Measurements from ENCODE around the gene MCTP1.

MCTP1 gene

DNA sequence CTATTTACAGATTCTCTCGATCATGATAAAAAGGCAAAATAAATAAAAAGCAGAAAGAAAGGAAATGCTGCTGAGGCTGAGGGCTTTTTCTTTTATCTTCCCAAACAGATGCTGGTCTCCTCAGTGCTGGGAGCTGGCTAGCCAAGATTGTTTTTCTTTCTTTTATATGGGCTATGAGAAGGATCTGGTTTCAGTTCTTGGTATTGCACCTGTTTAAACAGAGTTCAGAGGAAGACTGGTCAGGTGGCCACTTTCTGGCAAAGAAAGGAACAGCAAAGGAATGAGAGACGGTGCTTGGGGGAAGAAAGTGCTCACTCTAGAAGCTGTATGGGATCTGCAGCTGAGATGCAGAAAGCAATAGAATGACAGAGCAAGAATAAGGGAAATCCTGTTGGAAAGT lies 577.5 kb downstream of the MCTP1 start:
- no peak for TF ChIP-seq ZBTB7A (IDR thresholded peaks at IDR 0.05; ENCODE audit: low read depth)
- TF ChIP-seq, protein P1, sequence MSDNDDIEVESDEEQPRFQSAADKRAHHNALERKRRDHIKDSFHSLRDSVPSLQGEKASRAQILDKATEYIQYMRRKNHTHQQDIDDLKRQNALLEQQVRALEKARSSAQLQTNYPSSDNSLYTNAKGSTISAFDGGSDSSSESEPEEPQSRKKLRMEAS (IDR thresholded peaks at IDR 0.05): no peak
- TF ChIP-seq, protein P2, sequence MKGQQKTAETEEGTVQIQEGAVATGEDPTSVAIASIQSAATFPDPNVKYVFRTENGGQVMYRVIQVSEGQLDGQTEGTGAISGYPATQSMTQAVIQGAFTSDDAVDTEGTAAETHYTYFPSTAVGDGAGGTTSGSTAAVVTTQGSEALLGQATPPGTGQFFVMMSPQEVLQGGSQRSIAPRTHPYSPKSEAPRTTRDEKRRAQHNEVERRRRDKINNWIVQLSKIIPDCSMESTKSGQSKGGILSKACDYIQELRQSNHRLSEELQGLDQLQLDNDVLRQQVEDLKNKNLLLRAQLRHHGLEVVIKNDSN (IDR thresholded peaks at IDR 0.05): no peak
- no peak for TF ChIP-seq TEAD4 (IDR thresholded peaks at IDR 0.05)
- no peak for TF ChIP-seq RAD21 (IDR thresholded peaks at IDR 0.05; ENCODE audit: low read depth)
- no peak for TF ChIP-seq EP300 (IDR thresholded peaks at IDR 0.05; ENCODE audit: borderline replicate concordance)
- no peak for TF ChIP-seq FOXM1 (IDR thresholded peaks at IDR 0.05; ENCODE audit: borderline replicate concordance, low read depth)
- TF ChIP-seq TCF12 (IDR thresholded peaks at IDR 0.05; ENCODE audit: low read depth): no peak
- no peak for TF ChIP-seq CREB1 (IDR thresholded peaks at IDR 0.05; ENCODE audit: low read depth)
- TF ChIP-seq TAF1 (IDR thresholded peaks at IDR 0.05; ENCODE audit: low read depth): no peak

DNA sequence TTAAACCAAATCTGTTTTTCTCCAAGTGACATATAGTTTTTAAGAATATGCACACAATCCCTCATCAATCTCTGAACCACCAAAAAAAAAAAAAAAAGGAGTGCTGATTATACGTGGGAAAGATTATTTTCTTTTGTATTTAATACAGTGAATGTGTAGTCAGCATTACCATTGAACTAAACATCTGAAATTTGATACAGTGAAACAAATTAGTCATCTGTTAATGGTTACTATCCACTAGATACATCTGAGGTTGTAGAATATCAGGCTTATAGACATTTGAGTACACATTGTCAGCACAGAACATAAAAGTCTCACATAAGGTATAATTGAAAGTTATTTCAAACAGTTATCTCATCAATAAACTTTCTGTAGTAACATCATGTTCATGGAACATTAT lies 579.5 kb downstream of the MCTP1 start:
- TF ChIP-seq CREB1 (IDR thresholded peaks at IDR 0.05; ENCODE audit: low read depth): no peak
- no peak for TF ChIP-seq TCF12 (IDR thresholded peaks at IDR 0.05; ENCODE audit: low read depth)
- TF ChIP-seq CEBPB (IDR thresholded peaks at IDR 0.05): no peak
- TF ChIP-seq FOXM1 (IDR thresholded peaks at IDR 0.05; ENCODE audit: borderline replicate concordance, low read depth): no peak
- TF ChIP-seq RAD21 (IDR thresholded peaks at IDR 0.05; ENCODE audit: low read depth): no peak
- TF ChIP-seq, protein P1 (IDR thresholded peaks at IDR 0.05): no peak
- no peak for TF ChIP-seq YY1 (IDR thresholded peaks at IDR 0.05; ENCODE audit: low read depth)
- TF ChIP-seq TEAD4 (IDR thresholded peaks at IDR 0.05): no peak
- no peak for TF ChIP-seq NFIC (IDR thresholded peaks at IDR 0.05)
- TF ChIP-seq, protein P3, sequence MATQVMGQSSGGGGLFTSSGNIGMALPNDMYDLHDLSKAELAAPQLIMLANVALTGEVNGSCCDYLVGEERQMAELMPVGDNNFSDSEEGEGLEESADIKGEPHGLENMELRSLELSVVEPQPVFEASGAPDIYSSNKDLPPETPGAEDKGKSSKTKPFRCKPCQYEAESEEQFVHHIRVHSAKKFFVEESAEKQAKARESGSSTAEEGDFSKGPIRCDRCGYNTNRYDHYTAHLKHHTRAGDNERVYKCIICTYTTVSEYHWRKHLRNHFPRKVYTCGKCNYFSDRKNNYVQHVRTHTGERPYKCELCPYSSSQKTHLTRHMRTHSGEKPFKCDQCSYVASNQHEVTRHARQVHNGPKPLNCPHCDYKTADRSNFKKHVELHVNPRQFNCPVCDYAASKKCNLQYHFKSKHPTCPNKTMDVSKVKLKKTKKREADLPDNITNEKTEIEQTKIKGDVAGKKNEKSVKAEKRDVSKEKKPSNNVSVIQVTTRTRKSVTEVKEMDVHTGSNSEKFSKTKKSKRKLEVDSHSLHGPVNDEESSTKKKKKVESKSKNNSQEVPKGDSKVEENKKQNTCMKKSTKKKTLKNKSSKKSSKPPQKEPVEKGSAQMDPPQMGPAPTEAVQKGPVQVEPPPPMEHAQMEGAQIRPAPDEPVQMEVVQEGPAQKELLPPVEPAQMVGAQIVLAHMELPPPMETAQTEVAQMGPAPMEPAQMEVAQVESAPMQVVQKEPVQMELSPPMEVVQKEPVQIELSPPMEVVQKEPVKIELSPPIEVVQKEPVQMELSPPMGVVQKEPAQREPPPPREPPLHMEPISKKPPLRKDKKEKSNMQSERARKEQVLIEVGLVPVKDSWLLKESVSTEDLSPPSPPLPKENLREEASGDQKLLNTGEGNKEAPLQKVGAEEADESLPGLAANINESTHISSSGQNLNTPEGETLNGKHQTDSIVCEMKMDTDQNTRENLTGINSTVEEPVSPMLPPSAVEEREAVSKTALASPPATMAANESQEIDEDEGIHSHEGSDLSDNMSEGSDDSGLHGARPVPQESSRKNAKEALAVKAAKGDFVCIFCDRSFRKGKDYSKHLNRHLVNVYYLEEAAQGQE (IDR thresholded peaks at IDR 0.05; ENCODE audit: low read depth): no peak
- TF ChIP-seq EGR1 (IDR thresholded peaks at IDR 0.05): no peak
- TF ChIP-seq EP300 (IDR thresholded peaks at IDR 0.05; ENCODE audit: borderline replicate concordance): no peak
- no peak for TF ChIP-seq TAF1 (IDR thresholded peaks at IDR 0.05; ENCODE audit: low read depth)
- TF ChIP-seq, protein P2 (IDR thresholded peaks at IDR 0.05): no peak
- no peak for TF ChIP-seq ZBTB7A (IDR thresholded peaks at IDR 0.05; ENCODE audit: low read depth)

DNA sequence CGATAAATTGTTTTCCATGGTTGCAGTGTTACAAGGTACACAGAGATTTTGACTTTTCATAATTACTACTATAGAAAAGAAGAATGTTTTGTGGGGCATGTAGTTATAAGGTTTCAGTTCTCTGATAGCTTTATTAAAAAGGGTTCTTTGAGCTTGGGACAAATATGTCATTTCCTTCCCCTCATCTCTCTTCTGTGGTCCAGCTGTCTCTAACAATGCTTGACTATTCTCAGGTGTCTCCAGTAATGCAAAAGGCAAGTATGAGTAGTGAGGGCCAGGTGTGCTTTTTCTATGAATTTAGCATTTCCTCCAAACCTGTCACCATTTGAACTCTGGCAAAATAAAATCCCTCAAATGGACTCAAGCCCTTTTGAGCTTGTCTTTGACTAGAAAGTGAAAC lies 582.2 kb downstream of the MCTP1 start:
- TF ChIP-seq TCF12 (IDR thresholded peaks at IDR 0.05; ENCODE audit: low read depth) (no peak), EP300 (IDR thresholded peaks at IDR 0.05; ENCODE audit: borderline replicate concordance) (no peak), TAF1 (IDR thresholded peaks at IDR 0.05; ENCODE audit: low read depth) (no peak), FOXM1 (IDR thresholded peaks at IDR 0.05; ENCODE audit: borderline replicate concordance, low read depth) (no peak), NFIC (IDR thresholded peaks at IDR 0.05) (no peak), ZBTB7A (IDR thresholded peaks at IDR 0.05; ENCODE audit: low read depth) (no peak)
- TF ChIP-seq, protein P3 (IDR thresholded peaks at IDR 0.05; ENCODE audit: low read depth): no peak

DNA sequence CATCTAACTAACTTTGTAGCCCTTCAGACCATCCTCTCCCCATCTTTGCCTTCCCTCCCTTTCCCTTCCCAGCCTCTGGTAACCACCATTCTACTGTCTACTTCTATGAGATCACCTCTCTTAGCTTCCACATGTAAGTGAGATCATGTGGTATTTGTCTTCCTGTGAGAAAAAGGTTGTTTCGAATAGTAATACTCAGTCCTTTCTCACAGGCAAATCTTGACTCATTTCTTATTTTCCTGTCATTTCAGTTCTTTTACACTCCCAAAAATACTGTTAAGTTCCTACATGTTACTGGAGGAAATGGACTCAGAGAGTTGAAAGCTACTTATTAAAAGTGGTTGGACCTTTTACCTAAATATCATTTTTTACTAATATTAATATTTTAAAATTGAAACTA lies 584.3 kb downstream of the MCTP1 start:
- TF ChIP-seq FOXM1 (IDR thresholded peaks at IDR 0.05; ENCODE audit: borderline replicate concordance, low read depth) (no peak), EGR1 (IDR thresholded peaks at IDR 0.05) (no peak), CEBPB (IDR thresholded peaks at IDR 0.05) (no peak), TAF1 (IDR thresholded peaks at IDR 0.05; ENCODE audit: low read depth) (no peak), TEAD4 (IDR thresholded peaks at IDR 0.05) (no peak)

DNA sequence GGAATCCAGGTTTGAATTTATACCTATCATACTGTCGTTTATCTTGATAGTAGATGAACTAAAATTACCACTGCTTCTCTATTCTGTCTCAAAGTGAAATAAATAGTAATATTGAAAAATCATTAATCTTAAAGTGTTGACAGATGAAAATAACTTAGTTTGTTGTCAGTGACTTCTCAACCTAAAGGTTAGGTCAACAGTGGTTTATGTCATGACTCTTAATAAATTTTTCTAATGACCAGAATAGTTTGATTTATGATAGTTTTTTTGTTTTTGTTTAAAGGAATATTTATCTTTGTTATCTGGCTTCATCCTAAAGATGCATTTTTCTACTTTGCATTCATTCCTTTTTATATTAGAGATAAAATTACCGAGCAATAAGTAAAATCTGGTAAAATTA lies 585.3 kb downstream of the MCTP1 start:
- TF ChIP-seq YY1 (IDR thresholded peaks at IDR 0.05; ENCODE audit: low read depth): no peak
- TF ChIP-seq TAF1 (IDR thresholded peaks at IDR 0.05; ENCODE audit: low read depth): no peak
- no peak for TF ChIP-seq ZBTB7A (IDR thresholded peaks at IDR 0.05; ENCODE audit: low read depth)
- no peak for TF ChIP-seq NFIC (IDR thresholded peaks at IDR 0.05)
- TF ChIP-seq CREB1 (IDR thresholded peaks at IDR 0.05; ENCODE audit: low read depth): no peak
- TF ChIP-seq, protein P3 (IDR thresholded peaks at IDR 0.05; ENCODE audit: low read depth): no peak
- no peak for TF ChIP-seq EGR1 (IDR thresholded peaks at IDR 0.05)
- TF ChIP-seq, protein P1 (IDR thresholded peaks at IDR 0.05): no peak
- no peak for TF ChIP-seq FOXM1 (IDR thresholded peaks at IDR 0.05; ENCODE audit: borderline replicate concordance, low read depth)
- no peak for TF ChIP-seq RAD21 (IDR thresholded peaks at IDR 0.05; ENCODE audit: low read depth)
